ENCODE measurements around the gene PSTPIP1.

PSTPIP1 gene

GRCh38 chr15:77046704-77047412, 51.9 kb downstream of the PSTPIP1 start:
- no peak for DNase-seq

- DNase-seq = no peak
These were observed 53.4 kb downstream of the PSTPIP1 start for GRCh38 chr15:77048135-77048876.

- no peak for DNase-seq
These were observed 57.6 kb downstream of the PSTPIP1 start for GRCh38 chr15:77052556-77052955.

- no peak for DNase-seq
These were observed 58.8 kb downstream of the PSTPIP1 start for GRCh38 chr15:77053709-77054108.

GRCh38 chr15:77057072-77057471, 62.1 kb downstream of the PSTPIP1 start:
- DNase-seq = no peak

- DNase-seq = no peak
These were observed 62.8 kb downstream of the PSTPIP1 start for GRCh38 chr15:77057685-77058084.

- no peak for DNase-seq
These were observed 63.5 kb downstream of the PSTPIP1 start for GRCh38 chr15:77058468-77058867.

GRCh38 chr15:77059786-77060361, 64.9 kb downstream of the PSTPIP1 start:
- peak; percentile 6 for DNase-seq

- peak; percentile 38 for DNase-seq
These were observed 65.6 kb downstream of the PSTPIP1 start for GRCh38 chr15:77060546-77060945.

GRCh38 chr15:77063249-77063648, 68.3 kb downstream of the PSTPIP1 start:
- no peak for DNase-seq

GRCh38 chr15:77064063-77064462, 69.1 kb downstream of the PSTPIP1 start:
- no peak for DNase-seq

- no peak for DNase-seq
These were observed 69.8 kb downstream of the PSTPIP1 start for GRCh38 chr15:77064539-77065308.

GRCh38 chr15:77066971-77067690, 72.2 kb downstream of the PSTPIP1 start:
- DNase-seq = no peak

- DNase-seq = no peak
These were observed 72.9 kb downstream of the PSTPIP1 start for GRCh38 chr15:77067691-77068367.

GRCh38 chr15:77068633-77069032, 73.7 kb downstream of the PSTPIP1 start:
- DNase-seq = no peak

- no peak for DNase-seq
These were observed 74.7 kb downstream of the PSTPIP1 start for GRCh38 chr15:77069521-77070121.

- no peak for DNase-seq
These were observed 75.2 kb downstream of the PSTPIP1 start for GRCh38 chr15:77070180-77070494.

GRCh38 chr15:77070495-77071304, 75.8 kb downstream of the PSTPIP1 start, which contains the start of gene TSPAN3:
TSS of gene TSPAN3 (minus strand) at chr15:77071109. CDS start at chr15:77070954, 155 bp downstream.
- DNase-seq = peak; percentile 95

GRCh38 chr15:77071305-77072223, 76.6 kb downstream of the PSTPIP1 start:
- DNase-seq = no peak

- DNase-seq = no peak
These were observed 79.4 kb downstream of the PSTPIP1 start for GRCh38 chr15:77074350-77074749.
